ENCODE results near the gene SLC4A9.

DNA sequence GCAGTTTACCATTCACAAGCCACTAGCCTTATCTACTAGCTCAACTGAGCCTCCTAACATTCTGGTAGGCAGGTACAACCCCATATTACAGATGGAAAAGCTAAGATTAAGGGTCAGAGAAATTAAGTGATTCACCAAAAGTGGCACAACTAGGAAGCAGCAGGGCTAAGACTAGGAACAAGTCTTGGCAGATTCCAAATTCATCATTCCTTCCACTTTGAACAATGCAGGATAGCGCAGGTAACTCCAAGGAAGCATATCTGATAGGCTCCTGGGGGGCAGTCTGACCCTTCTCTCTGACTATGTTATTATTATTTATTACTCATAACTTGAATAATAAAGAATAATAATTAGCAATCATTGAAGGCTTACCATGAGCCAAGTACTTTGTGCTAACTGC, 22.1 kb upstream of the SLC4A9 start:
- TF ChIP-seq POLR2AphosphoS5 (IDR thresholded peaks at IDR 0.05): no peak
- TF ChIP-seq, protein P1, sequence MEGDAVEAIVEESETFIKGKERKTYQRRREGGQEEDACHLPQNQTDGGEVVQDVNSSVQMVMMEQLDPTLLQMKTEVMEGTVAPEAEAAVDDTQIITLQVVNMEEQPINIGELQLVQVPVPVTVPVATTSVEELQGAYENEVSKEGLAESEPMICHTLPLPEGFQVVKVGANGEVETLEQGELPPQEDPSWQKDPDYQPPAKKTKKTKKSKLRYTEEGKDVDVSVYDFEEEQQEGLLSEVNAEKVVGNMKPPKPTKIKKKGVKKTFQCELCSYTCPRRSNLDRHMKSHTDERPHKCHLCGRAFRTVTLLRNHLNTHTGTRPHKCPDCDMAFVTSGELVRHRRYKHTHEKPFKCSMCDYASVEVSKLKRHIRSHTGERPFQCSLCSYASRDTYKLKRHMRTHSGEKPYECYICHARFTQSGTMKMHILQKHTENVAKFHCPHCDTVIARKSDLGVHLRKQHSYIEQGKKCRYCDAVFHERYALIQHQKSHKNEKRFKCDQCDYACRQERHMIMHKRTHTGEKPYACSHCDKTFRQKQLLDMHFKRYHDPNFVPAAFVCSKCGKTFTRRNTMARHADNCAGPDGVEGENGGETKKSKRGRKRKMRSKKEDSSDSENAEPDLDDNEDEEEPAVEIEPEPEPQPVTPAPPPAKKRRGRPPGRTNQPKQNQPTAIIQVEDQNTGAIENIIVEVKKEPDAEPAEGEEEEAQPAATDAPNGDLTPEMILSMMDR (IDR thresholded peaks at IDR 0.05): no peak
- no peak for TF ChIP-seq POLR2A (IDR thresholded peaks at IDR 0.05)

Measured in prostate gland (tissue), 2 donors.